Liver (tissue), 3 donors: Measurements from ENCODE around the gene EPC2.

Experiments used
- ATF3 ChIP-seq: IDR thresholded peaks from 2 replicates; pipeline ENCODE4 v1.6.1; 2016; ENCODE audit warnings: antibody characterized with exemption
- CTCF ChIP-seq: fragments of 150-350 bp; IDR thresholded peaks from 2 replicates; pipeline ENCODE4 v1.5.1; 2017; ENCODE audit warnings: improper control_type of control experiment, low read depth, low read length; ENCODE audit not compliant: missing input control
- GABPA ChIP-seq, 2 donors: IDR thresholded peaks in 1 of 2; conservative IDR thresholded peaks in 1 of 2; 2 replicates each; pipeline ENCODE4 v1.6.1; 2016; ENCODE audit warnings: antibody characterized with exemption in 2 of 2, mild to moderate bottlenecking in 1 of 2, moderate library complexity in 1 of 2
- HNF4G ChIP-seq: IDR thresholded peaks from 2 replicates; pipeline ENCODE4 v1.6.1; 2016; ENCODE audit warnings: antibody characterized with exemption
- RAD21 ChIP-seq, 2 donors: IDR thresholded peaks; 2 replicates each; pipeline ENCODE4 v1.6.1; 2016; ENCODE audit warnings: antibody characterized with exemption in 2 of 2, mild to moderate bottlenecking in 2 of 2
- RXRA ChIP-seq, 2 donors: IDR thresholded peaks; 2 replicates each; pipeline ENCODE4 v1.6.1; 2017 to 2018; ENCODE audit warnings: antibody characterized with exemption in 2 of 2, mild to moderate bottlenecking in 1 of 2
- TAF1 ChIP-seq: conservative IDR thresholded peaks from 2 replicates; pipeline ENCODE4 v1.6.1; 2016; ENCODE audit warnings: antibody characterized with exemption, mild to moderate bottlenecking
- YY1 ChIP-seq: IDR thresholded peaks from 2 replicates; pipeline ENCODE4 v1.6.1; 2016; ENCODE audit warnings: antibody characterized with exemption, mild to moderate bottlenecking
- ZBTB33 ChIP-seq: IDR thresholded peaks from 2 replicates; pipeline ENCODE4 v1.6.1; 2016; ENCODE audit warnings: antibody characterized with exemption
- TF ChIP-seq, protein P1 (sequence below): IDR thresholded peaks from 2 replicates; pipeline ENCODE4 v1.6.1; 2016; ENCODE audit warnings: antibody characterized with exemption
- TF ChIP-seq, protein P2 (sequence below): IDR thresholded peaks from 2 replicates; pipeline ENCODE4 v1.6.1; 2016; ENCODE audit warnings: antibody characterized with exemption, mild to moderate bottlenecking
- donor health status: healthy.
- donor health status: healthy.

GRCh38 chr2:148817210-148817708 lies 172.7 kb downstream of the EPC2 start:
- no peak for TF ChIP-seq CTCF
- TF ChIP-seq, protein P1, sequence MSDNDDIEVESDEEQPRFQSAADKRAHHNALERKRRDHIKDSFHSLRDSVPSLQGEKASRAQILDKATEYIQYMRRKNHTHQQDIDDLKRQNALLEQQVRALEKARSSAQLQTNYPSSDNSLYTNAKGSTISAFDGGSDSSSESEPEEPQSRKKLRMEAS, result no peak
- TF ChIP-seq, protein P2, sequence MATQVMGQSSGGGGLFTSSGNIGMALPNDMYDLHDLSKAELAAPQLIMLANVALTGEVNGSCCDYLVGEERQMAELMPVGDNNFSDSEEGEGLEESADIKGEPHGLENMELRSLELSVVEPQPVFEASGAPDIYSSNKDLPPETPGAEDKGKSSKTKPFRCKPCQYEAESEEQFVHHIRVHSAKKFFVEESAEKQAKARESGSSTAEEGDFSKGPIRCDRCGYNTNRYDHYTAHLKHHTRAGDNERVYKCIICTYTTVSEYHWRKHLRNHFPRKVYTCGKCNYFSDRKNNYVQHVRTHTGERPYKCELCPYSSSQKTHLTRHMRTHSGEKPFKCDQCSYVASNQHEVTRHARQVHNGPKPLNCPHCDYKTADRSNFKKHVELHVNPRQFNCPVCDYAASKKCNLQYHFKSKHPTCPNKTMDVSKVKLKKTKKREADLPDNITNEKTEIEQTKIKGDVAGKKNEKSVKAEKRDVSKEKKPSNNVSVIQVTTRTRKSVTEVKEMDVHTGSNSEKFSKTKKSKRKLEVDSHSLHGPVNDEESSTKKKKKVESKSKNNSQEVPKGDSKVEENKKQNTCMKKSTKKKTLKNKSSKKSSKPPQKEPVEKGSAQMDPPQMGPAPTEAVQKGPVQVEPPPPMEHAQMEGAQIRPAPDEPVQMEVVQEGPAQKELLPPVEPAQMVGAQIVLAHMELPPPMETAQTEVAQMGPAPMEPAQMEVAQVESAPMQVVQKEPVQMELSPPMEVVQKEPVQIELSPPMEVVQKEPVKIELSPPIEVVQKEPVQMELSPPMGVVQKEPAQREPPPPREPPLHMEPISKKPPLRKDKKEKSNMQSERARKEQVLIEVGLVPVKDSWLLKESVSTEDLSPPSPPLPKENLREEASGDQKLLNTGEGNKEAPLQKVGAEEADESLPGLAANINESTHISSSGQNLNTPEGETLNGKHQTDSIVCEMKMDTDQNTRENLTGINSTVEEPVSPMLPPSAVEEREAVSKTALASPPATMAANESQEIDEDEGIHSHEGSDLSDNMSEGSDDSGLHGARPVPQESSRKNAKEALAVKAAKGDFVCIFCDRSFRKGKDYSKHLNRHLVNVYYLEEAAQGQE, result no peak
- no peak for TF ChIP-seq ZBTB33
- TF ChIP-seq RAD21 (IDR thresholded peaks at IDR 0.05), result no peak
- no peak for TF ChIP-seq TAF1
- TF ChIP-seq GABPA (IDR thresholded peaks at IDR 0.05 in 1 of 2, conservative IDR thresholded peaks at IDR 0.05 in 1 of 2), result no peak
- TF ChIP-seq RXRA (IDR thresholded peaks at IDR 0.05), result no peak
- TF ChIP-seq ATF3, result no peak
- no peak for TF ChIP-seq HNF4G
- TF ChIP-seq YY1, result no peak
